Mucosa of descending colon (tissue), 3 donors: ENCODE results near the gene ZNF584. TPM values are rescaled to one million over a fixed set of nuclear protein-coding genes. Genes with fewer than 3 reads are reported as not detected.

ENCODE experiments used
- ATAC-seq: fragments of 200-7000 bp; cut with Tn5 transposase; one replicate; pipeline ENCODE4 v1.9.1; 2020; ENCODE audit warnings: mild to moderate bottlenecking, moderate library complexity
- DNase-seq, 3 donors: peaks; one replicate each; pipeline ENCODE4 v3.0.0-alpha.2; 2020
- H3K36me3 ChIP-seq: fragments of 200-600 bp; one replicate; pipeline ENCODE4 v1.8.0; 2021; ENCODE audit warnings: low read depth, mild to moderate bottlenecking
- H3K4me1 ChIP-seq: fragments of 200-600 bp; one replicate; pipeline ENCODE4 v1.8.0; 2021; ENCODE audit warnings: low read depth, mild to moderate bottlenecking
- H3K4me3 ChIP-seq: fragments of 200-600 bp; one replicate; pipeline ENCODE4 v1.8.0; 2021; ENCODE audit warnings: mild to moderate bottlenecking
- H3K9me3 ChIP-seq: fragments of 200-600 bp; one replicate; pipeline ENCODE4 v1.8.0; 2021; ENCODE audit warnings: mild to moderate bottlenecking
- CTCF ChIP-seq: fragments of 200-600 bp; IDR thresholded peaks from one replicate; pipeline ENCODE4 v1.8.0; 2022; ENCODE audit warnings: antibody characterized with exemption, mild to moderate bottlenecking
- intact Hi-C, 2 donors: fragments of 100-400 bp; cut with DNase I in 1 of 2; cut with micrococcal nuclease in 1 of 2; formaldehyde crosslinking; loops; one replicate each; pipeline versions ENCODE4 v1.11.0 to v1.11.1; 2022; cut with DNase I, micrococcal nuclease
- total RNA-seq, 3 donors: library from RNA; stranded (reverse); fragmentation: NEBNext Ultra II Directional in 2 of 3; extraction: Animal tissue kit (Norgen Biotek cat#: 25700) in 2 of 3; gene quantifications; one replicate each; pipeline versions ENCODE4 v1.2.1 to v1.2.4, GENCODE V29; 2021 to 2023
- donor health status: DM: no; HTN: no; CAD: no; lungs with moderate emphysema.
- donor health status: DM: no; HTN: no; CAD: no.
- donor health status: DM: no; HTN: yes; CAD: no.

ZNF584 gene
- total RNA-seq, 3 donors from 2014 or later = 5.4 to 15.0 (median 6.9) TPM

- DNase-seq = no peak
- H3K36me3 ChIP-seq = peaks cover 8% of the 10 kb centered on the region
- no peak overlapping the region for H3K4me3 ChIP-seq
- H3K4me1 ChIP-seq = peaks cover 14% of the 10 kb centered on the region
- no peak for ATAC-seq
- H3K9me3 ChIP-seq = no peaks in the 10 kb centered on the region
- intact Hi-C loops = no loop called here
- TF ChIP-seq CTCF = no peak
These were observed 15.3 kb upstream of the ZNF584 start for GRCh38 chr19:58392945-58393724.

- no peak overlapping the region for H3K4me3 ChIP-seq
- H3K9me3 ChIP-seq = no peaks in the 10 kb centered on the region
- ATAC-seq = no peak
- DNase-seq = no peak
- TF ChIP-seq CTCF = no peak
- intact Hi-C loops = no loop called here
- peaks cover 8% of the 10 kb centered on the region for H3K36me3 ChIP-seq
- peaks cover 12% of the 10 kb centered on the region for H3K4me1 ChIP-seq
These were observed 14.8 kb upstream of the ZNF584 start for GRCh38 chr19:58393725-58394033.

- no peak for DNase-seq
- intact Hi-C loops = no loop called here
These were observed 13.6 kb upstream of the ZNF584 start for GRCh38 chr19:58394821-58395219.

GRCh38 chr19:58395220-58395978 is 13.1 kb upstream of the ZNF584 start, which contains the start of gene RNF225:
TSS of gene RNF225 (plus strand) at chr19:58395656. CDS start at chr19:58396090, 434 bp downstream.
- intact Hi-C loops = no loop called here
- Histone ChIP-seq H3K36me3 (peaks cover 8% of the 10 kb centered on the region), H3K4me1 (peaks cover 12% of the 10 kb centered on the region), H3K9me3 (no peaks in the 10 kb centered on the region), H3K4me3 (no peak within 1 kb of the TSS)
- no peak for TF ChIP-seq CTCF
- DNase-seq (peak in 2 of 3 donors; percentile 53 to 76), ATAC-seq (peak; percentile 68)

More at GRCh38 chr19:58394821-58395219, 13.6 kb upstream of the ZNF584 start:
- Histone ChIP-seq H3K36me3 (peaks cover 8% of the 10 kb centered on the region), H3K4me1 (peaks cover 12% of the 10 kb centered on the region), H3K4me3 (no peak overlapping the region), H3K9me3 (no peaks in the 10 kb centered on the region)
- peak; percentile 18 for ATAC-seq
- no peak for TF ChIP-seq CTCF

GRCh38 chr19:58395979-58396627 is 12.3 kb upstream of the ZNF584 start:
- intact Hi-C loops = no loop called here
- Histone ChIP-seq H3K4me3 (no peak overlapping the region), H3K9me3 (no peaks in the 10 kb centered on the region), H3K36me3 (peaks cover 10% of the 10 kb centered on the region), H3K4me1 (peaks cover 12% of the 10 kb centered on the region)
- DNase-seq = peak in 1 of 3 donors; percentile 31
- ATAC-seq = peak; percentile 9
- no peak for TF ChIP-seq CTCF
